MM.1S (cell line): ENCODE data around the gene GPR183.

Experiments
- EZH2 ChIP-seq: fragments of 300-600 bp; sonication (generic); optimal IDR thresholded peaks from 2 replicates; pipeline ENCODE3; 2017; ENCODE audit warnings: low read depth, mild to moderate bottlenecking, antibody characterized with exemption, low read length, mixed read lengths
- EZH2phosphoT487 ChIP-seq: fragments of 300-600 bp; sonication (generic); IDR thresholded peaks from 2 replicates; pipeline ENCODE4 v1.6.1; 2018; ENCODE audit warnings: antibody characterized with exemption, low read length
- TF ChIP-seq, protein P1 (sequence below): fragments of 300-600 bp; sonication (generic); IDR thresholded peaks from 2 replicates; pipeline ENCODE4 v1.5.1; 2016; ENCODE audit warnings: antibody characterized with exemption, low read length, mixed read lengths

DNA sequence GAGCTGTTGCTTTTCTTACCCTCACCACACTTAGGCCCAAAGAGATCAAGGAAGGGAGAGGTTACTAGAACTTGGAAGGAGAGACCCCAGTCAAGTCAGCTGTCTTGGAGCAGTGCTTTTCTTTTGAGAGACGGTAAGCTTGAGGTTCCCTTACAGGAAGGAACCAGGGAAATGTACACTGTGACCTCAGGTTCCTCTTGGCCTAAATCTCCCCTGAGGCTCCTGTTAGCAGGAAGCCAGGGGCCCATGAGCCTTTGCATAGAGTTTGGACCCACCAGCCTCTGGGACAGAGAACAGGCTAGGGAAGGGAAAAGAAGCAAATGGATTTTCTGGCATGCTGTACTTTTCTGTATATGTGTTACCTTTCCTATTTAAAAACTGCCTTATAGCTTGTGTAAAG, 43.1 kb downstream of the GPR183 start:
- TF ChIP-seq, protein P1, sequence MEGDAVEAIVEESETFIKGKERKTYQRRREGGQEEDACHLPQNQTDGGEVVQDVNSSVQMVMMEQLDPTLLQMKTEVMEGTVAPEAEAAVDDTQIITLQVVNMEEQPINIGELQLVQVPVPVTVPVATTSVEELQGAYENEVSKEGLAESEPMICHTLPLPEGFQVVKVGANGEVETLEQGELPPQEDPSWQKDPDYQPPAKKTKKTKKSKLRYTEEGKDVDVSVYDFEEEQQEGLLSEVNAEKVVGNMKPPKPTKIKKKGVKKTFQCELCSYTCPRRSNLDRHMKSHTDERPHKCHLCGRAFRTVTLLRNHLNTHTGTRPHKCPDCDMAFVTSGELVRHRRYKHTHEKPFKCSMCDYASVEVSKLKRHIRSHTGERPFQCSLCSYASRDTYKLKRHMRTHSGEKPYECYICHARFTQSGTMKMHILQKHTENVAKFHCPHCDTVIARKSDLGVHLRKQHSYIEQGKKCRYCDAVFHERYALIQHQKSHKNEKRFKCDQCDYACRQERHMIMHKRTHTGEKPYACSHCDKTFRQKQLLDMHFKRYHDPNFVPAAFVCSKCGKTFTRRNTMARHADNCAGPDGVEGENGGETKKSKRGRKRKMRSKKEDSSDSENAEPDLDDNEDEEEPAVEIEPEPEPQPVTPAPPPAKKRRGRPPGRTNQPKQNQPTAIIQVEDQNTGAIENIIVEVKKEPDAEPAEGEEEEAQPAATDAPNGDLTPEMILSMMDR: no peak
- TF ChIP-seq EZH2 (no peak), EZH2phosphoT487 (no peak)
